ENCODE measurements around the gene SEMA6D.

The SEMA6D gene, protein sequence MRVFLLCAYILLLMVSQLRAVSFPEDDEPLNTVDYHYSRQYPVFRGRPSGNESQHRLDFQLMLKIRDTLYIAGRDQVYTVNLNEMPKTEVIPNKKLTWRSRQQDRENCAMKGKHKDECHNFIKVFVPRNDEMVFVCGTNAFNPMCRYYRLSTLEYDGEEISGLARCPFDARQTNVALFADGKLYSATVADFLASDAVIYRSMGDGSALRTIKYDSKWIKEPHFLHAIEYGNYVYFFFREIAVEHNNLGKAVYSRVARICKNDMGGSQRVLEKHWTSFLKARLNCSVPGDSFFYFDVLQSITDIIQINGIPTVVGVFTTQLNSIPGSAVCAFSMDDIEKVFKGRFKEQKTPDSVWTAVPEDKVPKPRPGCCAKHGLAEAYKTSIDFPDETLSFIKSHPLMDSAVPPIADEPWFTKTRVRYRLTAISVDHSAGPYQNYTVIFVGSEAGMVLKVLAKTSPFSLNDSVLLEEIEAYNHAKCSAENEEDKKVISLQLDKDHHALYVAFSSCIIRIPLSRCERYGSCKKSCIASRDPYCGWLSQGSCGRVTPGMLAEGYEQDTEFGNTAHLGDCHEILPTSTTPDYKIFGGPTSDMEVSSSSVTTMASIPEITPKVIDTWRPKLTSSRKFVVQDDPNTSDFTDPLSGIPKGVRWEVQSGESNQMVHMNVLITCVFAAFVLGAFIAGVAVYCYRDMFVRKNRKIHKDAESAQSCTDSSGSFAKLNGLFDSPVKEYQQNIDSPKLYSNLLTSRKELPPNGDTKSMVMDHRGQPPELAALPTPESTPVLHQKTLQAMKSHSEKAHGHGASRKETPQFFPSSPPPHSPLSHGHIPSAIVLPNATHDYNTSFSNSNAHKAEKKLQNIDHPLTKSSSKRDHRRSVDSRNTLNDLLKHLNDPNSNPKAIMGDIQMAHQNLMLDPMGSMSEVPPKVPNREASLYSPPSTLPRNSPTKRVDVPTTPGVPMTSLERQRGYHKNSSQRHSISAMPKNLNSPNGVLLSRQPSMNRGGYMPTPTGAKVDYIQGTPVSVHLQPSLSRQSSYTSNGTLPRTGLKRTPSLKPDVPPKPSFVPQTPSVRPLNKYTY

DNA sequence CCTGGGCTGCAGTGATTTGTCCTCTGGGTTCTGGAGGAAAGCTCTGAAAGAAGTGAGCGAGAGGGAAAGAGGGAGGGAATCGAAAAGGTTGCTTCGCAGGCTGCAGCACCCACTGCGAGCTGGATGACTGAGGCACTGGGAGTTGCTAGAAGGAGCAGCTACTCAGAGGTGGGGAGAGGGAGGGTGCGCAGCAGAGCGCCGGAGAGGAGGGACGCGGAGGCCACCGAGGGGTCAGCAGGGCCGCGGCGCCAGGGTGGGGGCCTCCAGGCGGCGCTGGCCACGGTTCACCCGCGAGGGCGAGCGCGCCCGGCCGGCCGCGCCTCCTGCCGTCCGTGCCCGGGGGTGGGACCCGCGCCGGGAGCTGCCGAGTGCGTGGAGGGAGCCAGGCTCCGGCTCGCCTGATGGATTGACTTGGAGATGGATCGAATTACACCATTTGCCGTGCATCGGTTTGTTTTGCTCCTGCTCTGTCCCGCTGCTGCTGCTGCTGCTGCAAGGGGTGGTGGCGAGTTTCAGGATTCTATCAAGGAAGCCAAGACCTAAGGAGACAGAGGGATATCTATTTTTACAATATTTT, at the start of gene SEMA6D:
SEMA6D (plus strand) TSS at position 470 of the 577 bp plus-strand sequence. CDS start 42,294 bp downstream, outside the sequence.
- no peak for DNase-seq

DNA sequence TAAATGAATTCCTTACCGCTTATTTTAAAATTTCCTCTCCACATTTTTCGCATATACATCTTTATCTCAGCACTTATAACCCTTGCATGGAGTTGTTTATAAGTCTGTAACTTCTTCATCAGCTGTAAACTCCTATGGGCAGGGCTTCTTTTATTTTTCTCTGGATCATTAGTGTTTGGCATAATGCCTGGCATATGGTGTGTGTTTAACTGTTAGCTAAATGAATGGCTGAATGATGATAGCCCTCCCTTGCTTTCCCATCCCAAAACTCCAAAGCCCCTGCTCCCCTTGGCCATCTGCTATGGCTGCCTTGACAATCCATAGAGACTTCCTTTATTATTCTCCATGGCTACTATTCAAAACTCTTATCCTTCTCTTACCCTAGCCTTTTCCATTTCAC, 48.1 kb upstream of the SEMA6D start:
- no peak for DNase-seq

DNA sequence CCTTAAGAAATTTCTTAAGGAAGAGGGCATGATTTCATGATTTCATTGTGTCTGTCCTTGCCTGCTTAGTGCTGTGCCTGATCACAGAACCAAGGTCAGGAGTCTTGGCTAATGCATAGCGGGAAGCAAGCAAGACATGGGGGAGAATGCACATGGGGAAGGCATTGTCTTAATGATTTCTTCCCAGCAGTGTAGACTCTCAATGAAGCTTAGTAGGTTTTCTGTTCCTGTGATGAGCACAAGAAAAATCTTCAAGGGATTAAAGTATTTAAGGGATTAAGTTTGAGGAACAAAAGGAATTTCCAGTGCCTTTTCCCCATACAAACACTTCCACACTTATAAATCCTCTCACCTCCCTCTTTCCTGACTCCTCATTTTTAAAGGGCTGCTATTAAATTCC, 46.9 kb upstream of the SEMA6D start:
- no peak for DNase-seq

DNA sequence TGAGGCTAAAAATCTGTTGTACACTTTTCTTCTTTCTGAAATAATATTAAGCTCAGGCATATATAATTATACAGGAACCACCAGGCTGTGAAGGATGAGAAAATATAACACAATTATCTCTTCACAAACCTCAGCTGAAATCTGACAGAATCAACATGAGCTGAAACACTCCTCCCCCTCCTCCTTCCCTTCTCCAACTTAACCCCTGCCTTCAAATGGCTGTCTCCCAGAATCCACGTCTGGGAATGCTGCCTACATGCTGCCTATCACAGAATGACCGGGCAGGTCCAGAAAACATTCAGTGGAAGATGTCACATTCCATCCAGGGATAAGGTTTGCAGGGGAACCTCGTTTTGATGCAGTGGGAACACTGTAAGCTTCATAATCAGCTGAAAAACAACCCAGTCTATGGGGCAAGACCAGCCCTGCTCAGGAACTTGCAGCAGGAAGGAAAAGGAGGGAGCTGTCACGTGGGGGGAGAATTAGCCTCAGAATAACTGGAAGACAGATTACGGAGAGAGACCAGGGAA, 44.0 kb upstream of the SEMA6D start:
- no peak for DNase-seq

GRCh38 chr15:47674586-47675232, 42.6 kb upstream of the SEMA6D start:
- DNase-seq, result no peak

DNA sequence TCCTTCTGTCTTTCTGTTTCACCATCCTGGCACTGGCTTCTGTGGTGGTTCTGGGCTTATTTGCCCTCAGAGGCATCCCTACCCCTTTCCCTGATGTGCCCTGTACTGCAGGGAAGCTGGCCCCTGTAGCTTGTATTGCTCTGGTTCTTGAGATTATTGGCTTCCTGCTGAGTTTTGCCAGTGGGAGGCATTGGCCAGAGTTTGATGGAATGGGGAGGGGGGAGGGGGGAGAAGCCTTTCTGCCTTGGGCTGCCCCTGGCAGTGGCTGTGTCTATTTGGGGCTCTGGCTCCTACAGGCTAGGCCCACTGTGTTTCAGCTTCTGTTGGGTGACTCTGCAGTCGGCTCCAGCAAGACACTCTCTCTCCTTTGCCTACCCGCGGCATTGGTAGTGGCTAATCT, 41.6 kb upstream of the SEMA6D start:
- DNase-seq, result no peak

DNA sequence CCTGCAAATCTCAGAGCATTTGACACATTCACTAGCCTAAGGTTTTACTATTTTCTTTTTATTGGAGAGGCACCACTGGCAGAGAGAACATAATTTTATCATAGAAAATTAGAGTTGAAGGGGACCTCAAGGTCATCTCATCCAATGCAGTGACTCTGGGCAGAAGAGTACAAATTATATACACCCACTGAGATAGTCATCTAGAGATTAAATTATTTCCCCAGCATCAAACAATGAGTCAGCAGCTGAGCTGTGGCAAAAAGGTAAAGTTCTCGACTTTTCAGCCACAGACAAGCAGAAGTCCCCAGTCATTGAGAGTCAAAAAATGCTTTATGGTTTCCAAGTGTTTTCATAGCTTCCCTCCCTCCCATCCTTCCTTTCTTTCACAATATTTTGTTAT, 39.3 kb upstream of the SEMA6D start:
- DNase-seq, result no peak

- DNase-seq, result no peak
Observed at GRCh38 chr15:47682661-47683060, 34.6 kb upstream of the SEMA6D start.

DNA sequence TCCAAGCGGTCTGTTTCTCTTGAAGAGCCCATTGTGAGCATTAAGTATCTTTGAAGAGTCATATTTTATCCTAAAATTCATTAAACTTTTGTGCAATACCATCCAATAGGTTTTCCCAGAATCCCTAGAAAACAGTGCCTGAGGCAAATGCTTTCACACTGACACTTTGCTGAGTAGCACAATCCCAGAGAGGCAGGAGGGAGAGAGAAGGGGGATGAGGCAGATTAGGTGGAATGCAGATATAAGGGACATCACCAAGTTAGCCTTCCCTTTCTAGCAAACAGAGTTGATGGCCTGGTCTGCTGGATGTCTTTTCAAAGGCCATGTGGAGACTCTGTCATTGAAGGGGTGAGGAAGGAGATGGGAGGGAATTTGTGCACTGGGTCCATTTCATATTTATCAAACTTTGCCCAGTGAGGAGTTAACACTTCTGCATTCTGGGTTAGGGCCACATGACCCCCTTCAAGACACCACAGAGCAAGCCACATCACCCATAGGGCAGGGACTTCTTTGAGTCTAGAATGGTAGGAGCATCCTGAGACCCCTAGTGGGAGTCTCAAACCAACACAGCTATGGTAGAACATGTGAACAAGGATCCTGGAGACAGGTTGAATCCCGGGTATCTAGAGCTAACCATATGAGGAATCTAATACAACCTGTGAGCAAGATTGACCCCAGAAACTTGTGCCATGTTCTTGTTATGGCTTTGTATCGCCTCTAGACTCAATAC, 32.0 kb upstream of the SEMA6D start:
- DNase-seq, result no peak

GRCh38 chr15:47688573-47689086, 28.7 kb upstream of the SEMA6D start:
- no peak for DNase-seq

DNA sequence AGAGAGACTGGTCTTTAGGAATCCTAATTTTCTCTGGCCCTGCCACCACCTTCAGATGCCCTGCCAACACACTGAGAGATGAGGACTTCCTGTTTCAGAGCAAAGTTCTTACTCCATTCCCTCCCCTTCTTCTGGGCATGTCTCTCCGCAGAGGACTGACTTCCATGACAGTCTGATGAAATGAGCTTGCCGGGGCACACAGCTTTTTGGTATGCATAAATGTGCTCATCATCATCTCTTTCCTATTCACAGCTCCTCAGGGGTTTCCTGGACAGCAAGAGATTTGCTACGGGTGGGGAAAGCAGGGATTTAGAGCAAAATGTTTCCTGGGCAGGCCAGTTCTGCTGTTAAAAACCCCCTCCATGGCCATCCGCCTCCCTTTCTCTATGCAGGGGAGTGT, 27.6 kb upstream of the SEMA6D start:
- DNase-seq, result no peak

- DNase-seq, result no peak
Observed at GRCh38 chr15:47691882-47692281, 25.4 kb upstream of the SEMA6D start.

DNA sequence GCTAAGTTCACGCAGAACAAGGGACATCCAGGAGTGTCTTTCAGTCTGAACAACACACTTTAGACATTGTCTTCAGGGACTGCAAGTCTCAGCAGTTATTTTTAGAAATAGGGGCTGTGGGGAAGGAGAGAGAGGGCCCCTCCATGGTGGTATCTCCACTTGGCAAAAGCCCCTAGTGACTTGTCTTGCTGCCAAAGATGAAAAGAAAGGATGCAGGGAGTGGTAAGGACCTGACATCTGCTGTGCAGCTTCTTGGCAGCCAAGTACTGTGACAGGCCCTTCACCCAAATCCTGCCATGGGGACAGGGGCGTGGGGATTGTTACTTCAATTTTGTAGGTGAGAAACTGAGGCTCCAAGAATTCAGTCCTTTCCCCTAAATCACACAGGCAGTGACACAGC, 21.0 kb upstream of the SEMA6D start:
- no peak for DNase-seq

GRCh38 chr15:47705281-47705997, 11.9 kb upstream of the SEMA6D start:
- no peak for DNase-seq

GRCh38 chr15:47707391-47707790, 9.9 kb upstream of the SEMA6D start:
- DNase-seq, result no peak

GRCh38 chr15:47708161-47708980, 8.9 kb upstream of the SEMA6D start:
- DNase-seq, result no peak

- DNase-seq, result no peak
Observed at GRCh38 chr15:47711655-47712054, 5.7 kb upstream of the SEMA6D start.

- DNase-seq, result no peak
Observed at GRCh38 chr15:47715402-47715801, 1.9 kb upstream of the SEMA6D start.

- no peak for DNase-seq
Observed at GRCh38 chr15:47715856-47716445, 1.4 kb upstream of the SEMA6D start.

Data from stimulated activated CD4-positive, alpha-beta T cell treated with anti-CD3 and anti-CD28 coated beads, Interleukin-12 subunit alpha, Interleukin-12 subunit beta, amount 100 ng/mL, for 4 hours (primary cell).